Activated CD8-positive, alpha-beta memory T cell treated with anti-CD3 and anti-CD28 coated beads, Interleukin-2, amount 10 ng/mL, durations not matched to agents 7 days and 5 days (primary cell): ENCODE data around the gene HS6ST2. TPM values are rescaled to one million over a fixed set of nuclear protein-coding genes. Genes with fewer than 3 reads are reported as not detected.

Experiments used
- ATAC-seq: fragments of 150-1000 bp; cut with Tn5 transposase; one replicate; pipeline ENCODE4 v1.10.0; 2021; ENCODE audit warnings: moderate library complexity
- CTCF ChIA-PET: fragments of 350-600 bp; sonication (Branson Sonifier 250); formaldehyde crosslinking; loops from one replicate; lab custom pipeline; 2021; ENCODE audit warnings: antibody characterized with exemption; lab: Charles Lee
- DNase-seq: peaks from one replicate; pipeline ENCODE4 v3.0.0-alpha.2; 2020
- H3K27ac Mint-ChIP-seq: one replicate; pipeline ENCODE4 v1.8.0; 2021; ENCODE audit warnings: mild to moderate bottlenecking, mixed read lengths
- H3K27me3 Mint-ChIP-seq: one replicate; pipeline ENCODE4 v1.8.0; 2021; ENCODE audit warnings: mixed read lengths
- H3K36me3 Mint-ChIP-seq: one replicate; pipeline ENCODE4 v1.8.0; 2021; ENCODE audit warnings: mild to moderate bottlenecking, mixed read lengths
- H3K4me1 Mint-ChIP-seq: one replicate; pipeline ENCODE4 v1.8.0; 2021; ENCODE audit warnings: mixed read lengths
- H3K4me3 Mint-ChIP-seq: one replicate; pipeline ENCODE4 v1.8.0; 2021; ENCODE audit warnings: mild to moderate bottlenecking, moderate library complexity, mixed read lengths
- H3K9me3 Mint-ChIP-seq: one replicate; pipeline ENCODE4 v1.8.0; 2022; ENCODE audit warnings: low read depth, mixed read lengths
- total RNA-seq, 2 experiments: library from RNA; stranded (reverse); gene quantifications; one replicate each; pipeline ENCODE4 v1.2.3, GENCODE V29; 2021

HS6ST2 gene
- total RNA-seq, 2 experiments from 2014 or later: 0.14 TPM; not detected in 1

GRCh38 chrX:132676561-132677186 lies 281.8 kb downstream of the HS6ST2 start:
- ATAC-seq (peak; percentile 20), DNase-seq (peak; percentile 39)
- peaks cover 15% of the 10 kb centered on the region for H3K4me1 Mint-ChIP-seq
- peaks cover 6% of the 10 kb centered on the region for H3K9me3 Mint-ChIP-seq
- H3K27ac Mint-ChIP-seq: peak overlapping the region; percentile 70
- CTCF ChIA-PET: no interaction called here
- H3K36me3 Mint-ChIP-seq: no peaks in the 10 kb centered on the region
- H3K4me3 Mint-ChIP-seq: no peak overlapping the region
- no peaks in the 10 kb centered on the region for H3K27me3 Mint-ChIP-seq

DNA sequence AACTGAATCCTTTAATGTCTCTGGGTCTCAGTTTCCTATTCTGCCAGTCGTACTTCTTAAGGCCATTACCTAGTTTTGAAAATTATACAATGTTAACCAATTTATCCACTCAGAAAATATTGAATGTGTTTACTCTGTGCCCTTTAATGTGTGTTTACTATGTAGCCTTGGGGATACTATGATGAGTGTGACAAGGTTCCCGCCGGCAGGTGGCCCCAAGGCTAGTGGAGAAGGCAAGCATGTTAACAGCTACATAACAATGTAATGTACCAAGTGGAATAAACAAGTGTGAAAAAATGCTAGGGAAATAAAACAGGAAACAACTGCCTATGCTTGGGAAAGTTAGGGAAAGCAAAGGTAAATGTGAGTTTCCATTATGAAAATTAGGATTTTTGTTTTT lies 282.3 kb downstream of the HS6ST2 start:
- H3K9me3 Mint-ChIP-seq: peaks cover 6% of the 10 kb centered on the region
- no peak overlapping the region for H3K27ac Mint-ChIP-seq
- CTCF ChIA-PET: no interaction called here
- no peaks in the 10 kb centered on the region for H3K36me3 Mint-ChIP-seq
- H3K27me3 Mint-ChIP-seq: no peaks in the 10 kb centered on the region
- ATAC-seq (no peak), DNase-seq (no peak)
- H3K4me3 Mint-ChIP-seq: no peak overlapping the region
- H3K4me1 Mint-ChIP-seq: peaks cover 15% of the 10 kb centered on the region

GRCh38 chrX:132673331-132673730 lies 285.1 kb downstream of the HS6ST2 start:
- Mint-ChIP-seq H3K27ac (no peak overlapping the region), H3K4me3 (no peak overlapping the region), H3K27me3 (peaks cover under 1% of the 10 kb centered on the region), H3K36me3 (no peaks in the 10 kb centered on the region), H3K9me3 (no peaks in the 10 kb centered on the region), H3K4me1 (peaks cover 15% of the 10 kb centered on the region)
- CTCF ChIA-PET: no interaction called here
- ATAC-seq (no peak), DNase-seq (no peak)

GRCh38 chrX:132671229-132671641 lies 287.2 kb downstream of the HS6ST2 start:
- ATAC-seq (no peak), DNase-seq (no peak)
- no peak overlapping the region for H3K27ac Mint-ChIP-seq
- H3K4me1 Mint-ChIP-seq: peaks cover 3% of the 10 kb centered on the region
- H3K27me3 Mint-ChIP-seq: peaks cover 9% of the 10 kb centered on the region
- H3K4me3 Mint-ChIP-seq: no peak overlapping the region
- H3K9me3 Mint-ChIP-seq: no peaks in the 10 kb centered on the region
- H3K36me3 Mint-ChIP-seq: no peaks in the 10 kb centered on the region
- CTCF ChIA-PET: no interaction called here

GRCh38 chrX:132669142-132669541 lies 289.3 kb downstream of the HS6ST2 start:
- ATAC-seq (no peak), DNase-seq (no peak)
- Mint-ChIP-seq H3K27ac (no peak overlapping the region), H3K4me1 (no peaks in the 10 kb centered on the region), H3K4me3 (no peak overlapping the region), H3K9me3 (no peaks in the 10 kb centered on the region), H3K27me3 (peaks cover 9% of the 10 kb centered on the region), H3K36me3 (no peaks in the 10 kb centered on the region)
- CTCF ChIA-PET: no interaction called here

- no peak overlapping the region for H3K27ac Mint-ChIP-seq
- DNase-seq (no peak), ATAC-seq (no peak)
- CTCF ChIA-PET: no interaction called here
- H3K36me3 Mint-ChIP-seq: no peaks in the 10 kb centered on the region
- H3K27me3 Mint-ChIP-seq: peaks cover 9% of the 10 kb centered on the region
- no peaks in the 10 kb centered on the region for H3K9me3 Mint-ChIP-seq
- H3K4me1 Mint-ChIP-seq: no peaks in the 10 kb centered on the region
- H3K4me3 Mint-ChIP-seq: no peak overlapping the region
Measured at GRCh38 chrX:132668178-132668577, 290.3 kb downstream of the HS6ST2 start.

DNA sequence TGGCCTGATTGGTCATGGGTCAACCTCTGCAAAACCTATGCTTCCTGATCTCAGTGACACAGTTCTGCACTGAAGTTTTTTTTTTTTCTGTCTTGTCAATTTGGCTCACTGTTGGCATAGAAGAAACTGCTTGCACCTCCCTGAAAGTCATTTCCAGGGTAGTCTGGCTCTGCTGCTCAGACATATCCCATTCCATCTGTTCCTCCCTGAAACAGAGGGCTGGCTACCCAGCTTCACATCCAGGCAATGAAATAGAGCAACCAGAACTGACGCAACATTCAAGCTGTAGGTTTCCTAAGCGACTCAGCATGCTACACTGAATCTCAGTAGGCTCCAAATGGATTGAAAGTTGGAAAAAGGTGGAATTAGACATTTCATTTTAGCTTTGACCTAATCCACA lies 292.8 kb downstream of the HS6ST2 start:
- H3K4me3 Mint-ChIP-seq: no peak overlapping the region
- no peaks in the 10 kb centered on the region for H3K9me3 Mint-ChIP-seq
- DNase-seq: no peak
- H3K4me1 Mint-ChIP-seq: no peaks in the 10 kb centered on the region
- H3K27me3 Mint-ChIP-seq: peaks cover 9% of the 10 kb centered on the region
- H3K36me3 Mint-ChIP-seq: no peaks in the 10 kb centered on the region
- CTCF ChIA-PET: no interaction called here
- H3K27ac Mint-ChIP-seq: no peak overlapping the region
- no peak for ATAC-seq

DNA sequence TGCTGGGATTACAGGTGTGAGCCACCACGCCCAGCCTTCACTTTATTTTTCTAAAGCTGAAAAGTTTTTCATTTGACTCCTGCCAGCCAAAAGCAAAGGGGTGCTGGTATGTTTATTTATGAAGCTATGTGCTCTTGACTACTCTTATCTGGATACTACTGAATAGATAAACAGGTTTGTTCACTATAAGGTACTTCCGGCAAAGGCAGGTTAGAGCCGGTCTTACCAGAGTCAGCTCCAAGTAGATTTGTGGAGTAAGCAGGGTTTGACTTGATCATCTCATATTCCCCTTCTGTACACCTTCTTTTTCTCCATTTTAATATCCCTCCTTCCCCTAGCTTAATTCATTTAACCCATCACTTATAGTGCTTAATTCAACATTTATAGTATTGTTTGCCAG lies 294.2 kb downstream of the HS6ST2 start:
- Mint-ChIP-seq H3K4me1 (no peaks in the 10 kb centered on the region), H3K4me3 (no peak overlapping the region), H3K27ac (no peak overlapping the region), H3K27me3 (peaks cover 9% of the 10 kb centered on the region), H3K9me3 (no peaks in the 10 kb centered on the region), H3K36me3 (no peaks in the 10 kb centered on the region)
- ATAC-seq (no peak), DNase-seq (no peak)
- CTCF ChIA-PET: no interaction called here

DNA sequence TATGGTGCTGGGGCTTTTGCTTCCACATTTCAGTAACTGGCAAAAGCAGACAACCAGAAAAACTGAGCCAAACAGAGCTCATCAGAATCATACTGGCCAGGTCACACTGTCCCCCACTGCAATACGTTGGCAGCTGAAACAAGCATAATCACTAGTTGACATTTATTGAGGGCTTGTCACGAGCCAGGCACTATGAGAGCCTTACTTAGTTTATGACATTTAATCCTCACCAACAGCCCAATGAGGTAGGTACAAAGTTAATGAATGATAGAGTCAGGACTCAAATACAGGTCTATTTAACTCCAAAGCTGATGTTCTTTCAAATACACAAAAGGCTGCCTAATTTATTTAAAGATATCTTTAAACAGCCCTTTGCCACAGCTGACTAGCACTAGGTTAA lies 295.6 kb downstream of the HS6ST2 start:
- Mint-ChIP-seq H3K4me1 (no peaks in the 10 kb centered on the region), H3K9me3 (no peaks in the 10 kb centered on the region), H3K36me3 (no peaks in the 10 kb centered on the region), H3K27ac (no peak overlapping the region), H3K4me3 (no peak overlapping the region), H3K27me3 (peaks cover 6% of the 10 kb centered on the region)
- ATAC-seq (no peak), DNase-seq (no peak)
- CTCF ChIA-PET: no interaction called here

DNA sequence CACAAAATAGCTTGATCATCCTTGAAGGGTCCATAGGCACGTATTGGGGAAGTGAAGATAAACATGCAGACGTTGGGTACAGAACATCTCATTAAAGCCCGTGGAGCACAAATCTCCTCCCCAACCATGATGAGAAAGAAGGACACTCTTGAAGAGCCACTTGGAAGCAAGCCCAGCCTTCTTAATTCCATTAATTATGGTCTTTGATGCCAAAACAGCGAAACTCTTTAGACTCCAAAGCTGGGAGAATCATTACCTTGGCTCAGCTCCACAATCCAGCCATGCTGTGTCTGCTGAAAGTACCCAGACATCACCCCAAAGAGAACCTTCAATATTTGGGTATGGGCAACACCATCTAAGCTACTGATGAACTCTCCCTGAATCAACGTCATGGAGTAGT lies 300.6 kb downstream of the HS6ST2 start:
- H3K9me3 Mint-ChIP-seq: no peaks in the 10 kb centered on the region
- CTCF ChIA-PET: no interaction called here
- H3K27ac Mint-ChIP-seq: no peak overlapping the region
- no peaks in the 10 kb centered on the region for H3K4me1 Mint-ChIP-seq
- no peak overlapping the region for H3K4me3 Mint-ChIP-seq
- H3K36me3 Mint-ChIP-seq: no peaks in the 10 kb centered on the region
- ATAC-seq (no peak), DNase-seq (no peak)
- H3K27me3 Mint-ChIP-seq: no peaks in the 10 kb centered on the region

- Mint-ChIP-seq H3K9me3 (no peaks in the 10 kb centered on the region), H3K4me1 (no peaks in the 10 kb centered on the region), H3K4me3 (no peak overlapping the region), H3K27me3 (peaks cover 6% of the 10 kb centered on the region), H3K36me3 (no peaks in the 10 kb centered on the region), H3K27ac (no peak overlapping the region)
- CTCF ChIA-PET: no interaction called here
- DNase-seq (no peak), ATAC-seq (no peak)
Measured at GRCh38 chrX:132652871-132653270, 305.6 kb downstream of the HS6ST2 start.

GRCh38 chrX:132651421-132652086 lies 306.9 kb downstream of the HS6ST2 start:
- H3K4me3 Mint-ChIP-seq: no peak overlapping the region
- no peak overlapping the region for H3K27ac Mint-ChIP-seq
- CTCF ChIA-PET: no interaction called here
- no peaks in the 10 kb centered on the region for H3K36me3 Mint-ChIP-seq
- H3K27me3 Mint-ChIP-seq: peaks cover 6% of the 10 kb centered on the region
- no peaks in the 10 kb centered on the region for H3K4me1 Mint-ChIP-seq
- no peaks in the 10 kb centered on the region for H3K9me3 Mint-ChIP-seq
- ATAC-seq: no peak
- DNase-seq: no peak

GRCh38 chrX:132648895-132649294 lies 309.5 kb downstream of the HS6ST2 start:
- Mint-ChIP-seq H3K4me3 (no peak overlapping the region), H3K4me1 (no peaks in the 10 kb centered on the region), H3K9me3 (no peaks in the 10 kb centered on the region), H3K36me3 (no peaks in the 10 kb centered on the region), H3K27ac (no peak overlapping the region), H3K27me3 (peaks cover 6% of the 10 kb centered on the region)
- CTCF ChIA-PET: no interaction called here
- no peak for DNase-seq
- ATAC-seq: no peak

DNA sequence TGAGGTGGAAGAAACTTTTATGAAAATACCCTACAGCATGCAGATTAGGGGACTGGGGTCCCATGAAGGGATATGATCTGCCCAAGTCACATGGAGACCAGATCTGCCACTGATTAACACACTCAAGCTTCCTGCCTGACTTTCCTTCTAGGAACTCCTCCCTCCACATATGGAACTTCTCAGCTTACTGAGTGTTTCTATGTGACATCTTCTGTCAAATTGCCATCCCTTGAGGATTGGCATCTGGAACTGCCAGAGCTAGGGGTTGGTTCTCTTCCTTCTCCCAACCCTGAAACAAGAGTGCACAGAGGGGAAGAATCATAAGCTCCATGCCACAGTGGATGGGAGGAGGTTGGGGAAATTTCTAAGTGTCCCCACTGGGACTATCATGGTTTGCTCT lies 319.0 kb downstream of the HS6ST2 start:
- CTCF ChIA-PET: no interaction called here
- no peak overlapping the region for H3K27ac Mint-ChIP-seq
- no peaks in the 10 kb centered on the region for H3K36me3 Mint-ChIP-seq
- ATAC-seq (no peak), DNase-seq (no peak)
- no peaks in the 10 kb centered on the region for H3K4me1 Mint-ChIP-seq
- H3K9me3 Mint-ChIP-seq: no peaks in the 10 kb centered on the region
- H3K4me3 Mint-ChIP-seq: no peak overlapping the region
- H3K27me3 Mint-ChIP-seq: peaks cover 4% of the 10 kb centered on the region
